RPMI7951 (cell line): ENCODE measurements around the gene SEPTIN5. TPM values are rescaled to one million over a fixed set of nuclear protein-coding genes. Genes with fewer than 3 reads are reported as not detected.

ENCODE experiments used
- DNase-seq: peaks from one replicate; pipeline ENCODE4 v3.0.0-alpha.2; 2012; ENCODE audit warnings: low read depth
- total RNA-seq: library from RNA; depleted of rRNA; stranded (reverse); fragments of >200 nt; shearing (Covaris generic); gene quantifications from 2 replicates; pipeline ENCODE4 v1.2.3, GENCODE V29; 2014

The SEPTIN5 gene
- total RNA-seq, 1 experiment from 2014 or later = 8.2 TPM

- no peak for DNase-seq
Observed at GRCh38 chr22:19760951-19761724, 46.8 kb downstream of the SEPTIN5 start.

GRCh38 chr22:19761725-19762567, 47.6 kb downstream of the SEPTIN5 start:
- no peak for DNase-seq

- no peak for DNase-seq
Observed at GRCh38 chr22:19762568-19763457, 48.5 kb downstream of the SEPTIN5 start.

- no peak for DNase-seq
Observed at GRCh38 chr22:19763458-19764298, 49.4 kb downstream of the SEPTIN5 start.

- DNase-seq = no peak
Observed at GRCh38 chr22:19764299-19764593, 49.9 kb downstream of the SEPTIN5 start.

- no peak for DNase-seq
Observed at GRCh38 chr22:19764636-19765476, 50.6 kb downstream of the SEPTIN5 start.

GRCh38 chr22:19765477-19766239, 51.4 kb downstream of the SEPTIN5 start:
- DNase-seq = peak; percentile 10

GRCh38 chr22:19766240-19766510, 51.9 kb downstream of the SEPTIN5 start:
- DNase-seq = no peak

- no peak for DNase-seq
Observed at GRCh38 chr22:19766511-19767426, 52.5 kb downstream of the SEPTIN5 start.

GRCh38 chr22:19767427-19768341, 53.4 kb downstream of the SEPTIN5 start:
- DNase-seq = no peak

GRCh38 chr22:19769393-19769715, 55.1 kb downstream of the SEPTIN5 start:
- DNase-seq = no peak

- DNase-seq = no peak
Observed at GRCh38 chr22:19770349-19771220, 56.3 kb downstream of the SEPTIN5 start.

- no peak for DNase-seq
Observed at GRCh38 chr22:19772422-19772672, 58.0 kb downstream of the SEPTIN5 start.
